G401.6 (cell line): Measurements from ENCODE around the gene CHRNA4.
"Not testable (repeated sequence)": the region's sequence is repeated elsewhere in the genome, so short reads cannot be mapped to it uniquely, and the experiment has no call there.

Source experiments
- FAIRE-seq: peaks from 2 replicates; lab custom pipeline; 2012; peaks lifted over from hg19 to GRCh38; lab: Jason Lieb, UNC

CHRNA4 gene

GRCh38 chr20:63348828-63349515 lies 12.2 kb downstream of the CHRNA4 start:
- FAIRE-seq, result no peak

- FAIRE-seq, result no peak
These were observed 13.0 kb downstream of the CHRNA4 start for GRCh38 chr20:63347950-63348827.

GRCh38 chr20:63347081-63347741 lies 13.9 kb downstream of the CHRNA4 start:
- no peak for FAIRE-seq

- FAIRE-seq, result no peak
These were observed 14.7 kb downstream of the CHRNA4 start for GRCh38 chr20:63346131-63347080.

GRCh38 chr20:63345328-63346100 lies 15.6 kb downstream of the CHRNA4 start:
- no peak for FAIRE-seq

GRCh38 chr20:63344616-63345327 lies 16.4 kb downstream of the CHRNA4 start:
- no peak for FAIRE-seq

- no peak for FAIRE-seq
These were observed 17.4 kb downstream of the CHRNA4 start for GRCh38 chr20:63343460-63344445.

- FAIRE-seq, result no peak
These were observed 18.3 kb downstream of the CHRNA4 start for GRCh38 chr20:63342561-63343459.

GRCh38 chr20:63340158-63340688 lies 20.9 kb downstream of the CHRNA4 start:
- FAIRE-seq, result not testable (repeated sequence)

- FAIRE-seq, result not testable (repeated sequence)
These were observed 21.7 kb downstream of the CHRNA4 start for GRCh38 chr20:63339154-63340094.

- FAIRE-seq, result no peak
These were observed 23.2 kb downstream of the CHRNA4 start for GRCh38 chr20:63337786-63338420.

GRCh38 chr20:63336232-63336752 lies 24.9 kb downstream of the CHRNA4 start:
- no peak for FAIRE-seq

- no peak for FAIRE-seq
These were observed 25.4 kb downstream of the CHRNA4 start for GRCh38 chr20:63335711-63336110.

- FAIRE-seq, result not testable (repeated sequence)
These were observed 26.1 kb downstream of the CHRNA4 start for GRCh38 chr20:63335060-63335459.

- FAIRE-seq, result no peak
These were observed 26.8 kb downstream of the CHRNA4 start for GRCh38 chr20:63334356-63334755.
